Coronary artery (tissue), 2 donors: Measurements from ENCODE around the gene SEC61B.

Experiments used
- DNase-seq: peaks from one replicate; pipeline ENCODE4 v3.0.0-alpha.2; 2017; ENCODE audit warnings: low spot score
- H3K27ac ChIP-seq, 2 donors: fragments of 200-600 bp; sonication (generic); one replicate each; pipeline ENCODE4 v1.5.1; 2016 to 2019
- H3K4me3 ChIP-seq: fragments of 200-600 bp; sonication (generic); 2 replicates; pipeline ENCODE4 v1.5.1; 2016; ENCODE audit warnings: mild to moderate bottlenecking, moderate library complexity
- TF ChIP-seq, protein P1 (sequence below): fragments of 200-600 bp; sonication (generic); IDR thresholded peaks from one replicate; pipeline ENCODE4 v1.5.1; 2019; ENCODE audit warnings: antibody characterized with exemption

The SEC61B gene

GRCh38 chr9:99249619-99250018 is 27.5 kb downstream of the SEC61B start:
- Histone ChIP-seq H3K4me3 (no peak overlapping the region), H3K27ac (no peak overlapping the region)
- no peak for DNase-seq
- TF ChIP-seq, protein P1, sequence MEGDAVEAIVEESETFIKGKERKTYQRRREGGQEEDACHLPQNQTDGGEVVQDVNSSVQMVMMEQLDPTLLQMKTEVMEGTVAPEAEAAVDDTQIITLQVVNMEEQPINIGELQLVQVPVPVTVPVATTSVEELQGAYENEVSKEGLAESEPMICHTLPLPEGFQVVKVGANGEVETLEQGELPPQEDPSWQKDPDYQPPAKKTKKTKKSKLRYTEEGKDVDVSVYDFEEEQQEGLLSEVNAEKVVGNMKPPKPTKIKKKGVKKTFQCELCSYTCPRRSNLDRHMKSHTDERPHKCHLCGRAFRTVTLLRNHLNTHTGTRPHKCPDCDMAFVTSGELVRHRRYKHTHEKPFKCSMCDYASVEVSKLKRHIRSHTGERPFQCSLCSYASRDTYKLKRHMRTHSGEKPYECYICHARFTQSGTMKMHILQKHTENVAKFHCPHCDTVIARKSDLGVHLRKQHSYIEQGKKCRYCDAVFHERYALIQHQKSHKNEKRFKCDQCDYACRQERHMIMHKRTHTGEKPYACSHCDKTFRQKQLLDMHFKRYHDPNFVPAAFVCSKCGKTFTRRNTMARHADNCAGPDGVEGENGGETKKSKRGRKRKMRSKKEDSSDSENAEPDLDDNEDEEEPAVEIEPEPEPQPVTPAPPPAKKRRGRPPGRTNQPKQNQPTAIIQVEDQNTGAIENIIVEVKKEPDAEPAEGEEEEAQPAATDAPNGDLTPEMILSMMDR, result no peak

DNA sequence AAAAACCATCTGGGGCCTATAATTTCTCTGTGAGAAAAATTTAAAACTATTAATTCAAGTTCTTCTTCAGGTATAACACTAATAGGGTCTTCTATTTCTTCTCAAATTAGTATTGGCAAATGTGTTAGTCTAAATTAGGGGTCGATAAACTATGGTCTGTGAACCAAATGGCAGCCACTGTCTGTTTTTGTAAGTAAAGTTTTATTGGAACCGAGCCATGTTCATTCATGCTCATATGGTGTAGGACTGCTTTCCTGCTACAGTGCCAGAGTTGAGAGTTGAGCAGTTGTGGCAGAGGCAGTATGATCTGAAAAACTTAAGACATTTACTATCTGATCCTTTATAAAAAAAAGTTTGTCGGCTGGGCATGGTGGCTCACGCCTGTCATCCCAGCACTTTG is 29.1 kb downstream of the SEC61B start:
- TF ChIP-seq, protein P1, result no peak
- DNase-seq, result no peak
- no peak overlapping the region for H3K27ac ChIP-seq

GRCh38 chr9:99253134-99253533 is 31.1 kb downstream of the SEC61B start:
- no peak overlapping the region for H3K27ac ChIP-seq
- DNase-seq, result no peak

More for the DNA sequence above, 29.1 kb downstream of the SEC61B start:
- no peak overlapping the region for H3K4me3 ChIP-seq

GRCh38 chr9:99253772-99254431 is 31.8 kb downstream of the SEC61B start:
- Histone ChIP-seq H3K27ac (no peak overlapping the region), H3K4me3 (no peak overlapping the region)
- no peak for DNase-seq
- TF ChIP-seq, protein P1, result no peak

More at GRCh38 chr9:99253134-99253533, 31.1 kb downstream of the SEC61B start:
- TF ChIP-seq, protein P1, result no peak
- no peak overlapping the region for H3K4me3 ChIP-seq

- no peak overlapping the region for H3K4me3 ChIP-seq
- no peak for DNase-seq
- TF ChIP-seq, protein P1, result no peak
- H3K27ac ChIP-seq, result no peak overlapping the region
Measured at GRCh38 chr9:99255651-99256050, 33.6 kb downstream of the SEC61B start.

DNA sequence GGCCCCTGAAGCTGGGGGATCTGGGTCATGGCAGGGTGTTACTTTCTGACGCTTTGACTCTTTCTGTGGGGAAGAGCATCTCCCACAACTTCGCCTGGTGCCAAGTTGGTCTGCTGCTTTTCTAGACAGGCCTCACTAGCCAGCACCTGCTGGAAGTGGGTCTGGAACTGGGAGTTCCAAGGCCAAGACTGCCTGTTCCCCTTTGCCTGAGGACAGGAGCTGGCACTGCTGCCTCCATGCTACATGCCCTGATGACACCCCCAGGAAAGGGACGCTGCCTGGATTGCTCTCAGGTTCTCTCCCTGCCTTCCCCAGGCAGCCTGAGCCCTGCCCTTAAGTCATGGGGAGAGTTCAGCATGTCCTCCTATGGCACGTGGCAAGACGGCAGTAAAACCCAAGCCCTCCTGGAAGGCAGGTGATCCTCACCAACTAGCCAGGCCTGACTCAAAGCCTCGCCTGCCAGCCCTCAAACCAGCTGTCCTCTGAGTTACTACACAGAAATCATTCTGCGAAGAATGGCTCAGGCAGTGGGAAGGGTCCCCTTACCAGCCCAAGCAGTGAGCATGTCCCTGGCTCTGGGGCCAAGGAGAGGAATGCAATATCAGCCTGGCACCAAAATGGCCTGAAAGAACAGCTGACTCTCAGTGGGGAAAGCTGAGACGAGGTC is 35.8 kb downstream of the SEC61B start:
- DNase-seq, result no peak
- TF ChIP-seq, protein P1, result no peak
- no peak overlapping the region for H3K27ac ChIP-seq

More for the DNA sequence above, 35.8 kb downstream of the SEC61B start:
- no peak overlapping the region for H3K4me3 ChIP-seq
